ENCODE data around the gene EXTL2.
"Not testable (repeated sequence)": the region's sequence is repeated elsewhere in the genome, so short reads cannot be mapped to it uniquely, and the experiment has no call there.

Gene EXTL2

GRCh38 chr1:100896481-100896982, 1.9 kb upstream of the EXTL2 start:
- FAIRE-seq = peak; percentile 85
- TF ChIP-seq POLR2A (IDR thresholded peaks at IDR 0.05; ENCODE audit: low read depth, low read length) (peak; percentile 78), POLR2AphosphoS5 (IDR thresholded peaks at IDR 0.05; ENCODE audit: low read depth, low read length) (peak; percentile 94), TAF1 (IDR thresholded peaks at IDR 0.05; ENCODE audit: borderline replicate concordance, low read depth, low read length) (0 out of 2 replicates have a peak, but pooled peaks have one; percentile 49)

GRCh38 chr1:100895540-100896480, 1.2 kb upstream of the EXTL2 start, which contains the start of gene SLC30A7:
SLC30A7 (plus strand) TSS chr1:100896090; CDS start chr1:100896263, 173 bp downstream.
- TF ChIP-seq POLR2AphosphoS5 (IDR thresholded peaks at IDR 0.05; ENCODE audit: low read depth, low read length) (no peak; the same call in 1 of the 2 replicates), POLR2A (IDR thresholded peaks at IDR 0.05; ENCODE audit: low read depth, low read length) (peak; percentile 72; the same call in 1 of the 2 replicates), TAF1 (IDR thresholded peaks at IDR 0.05; ENCODE audit: borderline replicate concordance, low read depth, low read length) (peak; percentile 62; the same call in 1 of the 2 replicates)
- FAIRE-seq (peak; percentile 91), DNase-seq (ENCODE audit: insufficient read length) (peak; percentile 55)

More at GRCh38 chr1:100896481-100896982, 1.9 kb upstream of the EXTL2 start:
- peak; percentile 14 for DNase-seq (ENCODE audit: insufficient read length)

- DNase-seq (ENCODE audit: insufficient read length) = no peak
- no peak for FAIRE-seq
- no peak for TF ChIP-seq POLR2A (IDR thresholded peaks at IDR 0.05; ENCODE audit: low read depth, low read length)
- no peak for TF ChIP-seq TAF1 (IDR thresholded peaks at IDR 0.05; ENCODE audit: borderline replicate concordance, low read depth, low read length)
- TF ChIP-seq POLR2AphosphoS5 (IDR thresholded peaks at IDR 0.05; ENCODE audit: low read depth, low read length) = no peak
Observed at GRCh38 chr1:100893718-100894117, 924 bp downstream of the EXTL2 start.

GRCh38 chr1:100892554-100892953, 2.1 kb downstream of the EXTL2 start:
- FAIRE-seq (no peak), DNase-seq (ENCODE audit: insufficient read length) (no peak)
- no peak for TF ChIP-seq POLR2AphosphoS5 (IDR thresholded peaks at IDR 0.05; ENCODE audit: low read depth, low read length)
- TF ChIP-seq TAF1 (IDR thresholded peaks at IDR 0.05; ENCODE audit: borderline replicate concordance, low read depth, low read length) = no peak

- no peak for TF ChIP-seq POLR2AphosphoS5 (IDR thresholded peaks at IDR 0.05; ENCODE audit: low read depth, low read length)
- TF ChIP-seq TAF1 (IDR thresholded peaks at IDR 0.05; ENCODE audit: borderline replicate concordance, low read depth, low read length) = no peak
- TF ChIP-seq POLR2A (IDR thresholded peaks at IDR 0.05; ENCODE audit: low read depth, low read length) = no peak
- FAIRE-seq = no peak
- DNase-seq (ENCODE audit: insufficient read length) = no peak
Observed at GRCh38 chr1:100891380-100891779, 3.3 kb downstream of the EXTL2 start.

- not testable (repeated sequence) for FAIRE-seq; DNase-seq (ENCODE audit: insufficient read length)
Observed at GRCh38 chr1:100889869-100890482, 4.7 kb downstream of the EXTL2 start.

GRCh38 chr1:100889007-100889406, 5.6 kb downstream of the EXTL2 start:
- FAIRE-seq; DNase-seq (ENCODE audit: insufficient read length): not testable (repeated sequence)

GRCh38 chr1:100883963-100884362, 10.7 kb downstream of the EXTL2 start:
- no peak for DNase-seq (ENCODE audit: insufficient read length)
- TF ChIP-seq POLR2AphosphoS5 (IDR thresholded peaks at IDR 0.05; ENCODE audit: low read depth, low read length) = no peak
- no peak for TF ChIP-seq TAF1 (IDR thresholded peaks at IDR 0.05; ENCODE audit: borderline replicate concordance, low read depth, low read length)
- no peak for TF ChIP-seq POLR2A (IDR thresholded peaks at IDR 0.05; ENCODE audit: low read depth, low read length)
- FAIRE-seq = no peak

GRCh38 chr1:100882698-100883097, 11.9 kb downstream of the EXTL2 start:
- FAIRE-seq = no peak
- no peak for TF ChIP-seq TAF1 (IDR thresholded peaks at IDR 0.05; ENCODE audit: borderline replicate concordance, low read depth, low read length)
- DNase-seq (ENCODE audit: insufficient read length) = no peak

GRCh38 chr1:100881687-100882086, 13.0 kb downstream of the EXTL2 start:
- FAIRE-seq = no peak
- DNase-seq (ENCODE audit: insufficient read length) = no peak

GRCh38 chr1:100879422-100879821, 15.2 kb downstream of the EXTL2 start:
- no peak for FAIRE-seq
- TF ChIP-seq POLR2AphosphoS5 (IDR thresholded peaks at IDR 0.05; ENCODE audit: low read depth, low read length) (no peak), TAF1 (IDR thresholded peaks at IDR 0.05; ENCODE audit: borderline replicate concordance, low read depth, low read length) (no peak), POLR2A (IDR thresholded peaks at IDR 0.05; ENCODE audit: low read depth, low read length) (no peak)
- no peak for DNase-seq (ENCODE audit: insufficient read length)

More at GRCh38 chr1:100881687-100882086, 13.0 kb downstream of the EXTL2 start:
- TF ChIP-seq TAF1 (IDR thresholded peaks at IDR 0.05; ENCODE audit: borderline replicate concordance, low read depth, low read length) = no peak
- no peak for TF ChIP-seq POLR2AphosphoS5 (IDR thresholded peaks at IDR 0.05; ENCODE audit: low read depth, low read length)
- no peak for TF ChIP-seq POLR2A (IDR thresholded peaks at IDR 0.05; ENCODE audit: low read depth, low read length)

GRCh38 chr1:100876291-100876690, 18.4 kb downstream of the EXTL2 start:
- FAIRE-seq (no peak), DNase-seq (ENCODE audit: insufficient read length) (no peak)

More at GRCh38 chr1:100876291-100876690, 18.4 kb downstream of the EXTL2 start:
- TF ChIP-seq TAF1 (IDR thresholded peaks at IDR 0.05; ENCODE audit: borderline replicate concordance, low read depth, low read length) = no peak
- no peak for TF ChIP-seq POLR2A (IDR thresholded peaks at IDR 0.05; ENCODE audit: low read depth, low read length)
- no peak for TF ChIP-seq POLR2AphosphoS5 (IDR thresholded peaks at IDR 0.05; ENCODE audit: low read depth, low read length)

Data from GM12892 (cell line).